Measurements from ENCODE around the gene COQ5. TPM values are rescaled to one million over a fixed set of nuclear protein-coding genes. Genes with fewer than 3 reads are reported as not detected.

COQ5 gene
- total RNA-seq, 2 donors from 2014 or later: 18.1 to 26.7 TPM

DNA sequence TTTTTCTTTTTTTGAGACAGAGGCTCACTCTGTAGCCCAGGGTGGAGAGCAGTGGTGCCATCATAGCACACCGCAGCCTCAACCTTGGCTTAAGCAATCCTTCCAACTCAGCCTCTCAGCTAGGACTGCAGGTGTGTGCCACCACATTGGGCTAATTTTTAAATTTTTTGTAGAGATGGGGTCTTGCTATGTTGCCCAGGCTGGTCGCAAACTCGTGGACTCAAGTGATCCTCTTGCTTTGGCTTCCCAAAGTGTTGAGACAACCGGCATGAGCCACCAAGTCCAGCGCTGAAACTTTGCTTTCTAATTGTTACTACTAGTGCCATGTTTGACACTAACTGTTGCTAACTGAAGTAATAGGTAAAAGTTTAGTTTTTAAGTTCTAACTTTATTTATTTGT is 13.2 kb upstream of the COQ5 start:
- Histone ChIP-seq H3K9me3 (no peaks in the 10 kb centered on the region), H3K27ac (no peak overlapping the region)

DNA sequence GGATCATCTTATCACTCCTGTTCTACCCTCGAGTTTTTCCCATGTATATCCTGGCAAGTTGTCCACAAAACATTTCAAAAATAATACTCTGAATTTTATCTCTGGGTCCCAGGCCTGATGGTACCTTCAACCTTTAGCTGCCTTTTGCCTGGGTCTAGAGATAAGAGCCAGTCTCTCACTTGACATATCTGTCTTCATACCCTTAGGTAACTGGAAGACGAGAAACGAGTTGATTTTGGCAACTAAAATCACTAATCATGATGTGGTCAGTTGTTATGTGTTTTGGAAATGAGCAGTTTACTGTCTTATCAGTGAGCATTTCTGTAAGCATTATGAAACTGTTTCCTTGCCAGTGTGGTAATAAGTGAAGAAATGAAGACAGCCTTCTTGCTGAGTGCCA is 11.5 kb upstream of the COQ5 start:
- peak; percentile 26 for TF ChIP-seq POLR2AphosphoS5 (IDR thresholded peaks at IDR 0.05)
- TF ChIP-seq POLR2A (IDR thresholded peaks at IDR 0.05): no peak
- TF ChIP-seq, protein P1, sequence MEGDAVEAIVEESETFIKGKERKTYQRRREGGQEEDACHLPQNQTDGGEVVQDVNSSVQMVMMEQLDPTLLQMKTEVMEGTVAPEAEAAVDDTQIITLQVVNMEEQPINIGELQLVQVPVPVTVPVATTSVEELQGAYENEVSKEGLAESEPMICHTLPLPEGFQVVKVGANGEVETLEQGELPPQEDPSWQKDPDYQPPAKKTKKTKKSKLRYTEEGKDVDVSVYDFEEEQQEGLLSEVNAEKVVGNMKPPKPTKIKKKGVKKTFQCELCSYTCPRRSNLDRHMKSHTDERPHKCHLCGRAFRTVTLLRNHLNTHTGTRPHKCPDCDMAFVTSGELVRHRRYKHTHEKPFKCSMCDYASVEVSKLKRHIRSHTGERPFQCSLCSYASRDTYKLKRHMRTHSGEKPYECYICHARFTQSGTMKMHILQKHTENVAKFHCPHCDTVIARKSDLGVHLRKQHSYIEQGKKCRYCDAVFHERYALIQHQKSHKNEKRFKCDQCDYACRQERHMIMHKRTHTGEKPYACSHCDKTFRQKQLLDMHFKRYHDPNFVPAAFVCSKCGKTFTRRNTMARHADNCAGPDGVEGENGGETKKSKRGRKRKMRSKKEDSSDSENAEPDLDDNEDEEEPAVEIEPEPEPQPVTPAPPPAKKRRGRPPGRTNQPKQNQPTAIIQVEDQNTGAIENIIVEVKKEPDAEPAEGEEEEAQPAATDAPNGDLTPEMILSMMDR (IDR thresholded peaks at IDR 0.05): no peak
- Histone ChIP-seq H3K27ac (peak overlapping the region; percentile 24 to 46), H3K9me3 (no peaks in the 10 kb centered on the region), H3K4me3 (no peak overlapping the region), H3K27me3 (replicated peaks; ENCODE audit: insufficient read depth) (no peaks in the 10 kb centered on the region), H3K4me1 (replicated peaks) (peaks cover 14% of the 10 kb centered on the region), H3K36me3 (no peaks in the 10 kb centered on the region)
- intact Hi-C loops (cut with DNase I): no loop called here
- 16% methylated on average over 3 of the region's 3 CpGs for WGBS
- no peak for DNase-seq (ENCODE audit: low spot score)

More for the DNA sequence above, 13.2 kb upstream of the COQ5 start:
- Histone ChIP-seq H3K36me3 (peaks cover 0 to 5% of the 10 kb centered on the region in 2 donors), H3K4me1 (replicated peaks) (peaks cover 11% of the 10 kb centered on the region), H3K4me3 (no peak overlapping the region), H3K27me3 (replicated peaks; ENCODE audit: insufficient read depth) (no peaks in the 10 kb centered on the region)
- no peak for TF ChIP-seq POLR2AphosphoS5 (IDR thresholded peaks at IDR 0.05)
- intact Hi-C loops (cut with DNase I): no loop called here
- 98% methylated on average over 5 of the region's 5 CpGs for WGBS
- DNase-seq (ENCODE audit: low spot score): no peak

DNA sequence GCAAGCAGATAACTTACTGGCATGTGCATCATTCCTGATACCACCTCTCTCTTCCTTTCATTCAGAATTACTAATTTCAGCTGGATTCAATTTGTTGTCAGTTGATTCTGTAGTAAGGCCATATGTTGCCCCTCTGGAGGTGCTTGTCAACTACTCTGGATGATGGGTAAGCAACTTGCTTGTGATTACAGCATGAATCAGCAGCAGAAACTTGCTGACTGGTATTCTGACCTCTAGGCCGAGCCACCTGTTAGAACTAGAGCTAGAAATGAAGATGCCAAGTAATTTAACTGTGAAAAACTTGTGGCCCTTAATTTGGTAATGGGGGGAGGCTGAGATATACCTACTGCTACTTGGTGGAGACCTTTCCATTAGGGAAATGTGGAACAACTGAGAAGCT is 10.3 kb upstream of the COQ5 start:
- peaks cover 11% of the 10 kb centered on the region for H3K4me1 ChIP-seq (replicated peaks)
- no peaks in the 10 kb centered on the region for H3K27me3 ChIP-seq (replicated peaks; ENCODE audit: insufficient read depth)
- intact Hi-C loops (cut with DNase I): no loop called here
- H3K27ac ChIP-seq: peak overlapping the region; percentile 69 to 93
- H3K9me3 ChIP-seq: no peaks in the 10 kb centered on the region
- no peak overlapping the region for H3K4me3 ChIP-seq
- 60% methylated on average over 1 of the region's 1 CpG for WGBS
- TF ChIP-seq POLR2A (IDR thresholded peaks at IDR 0.05): no peak
- TF ChIP-seq, protein P1 (IDR thresholded peaks at IDR 0.05): no peak
- no peak for TF ChIP-seq POLR2AphosphoS5 (IDR thresholded peaks at IDR 0.05)
- H3K36me3 ChIP-seq: no peaks in the 10 kb centered on the region
- no peak for DNase-seq (ENCODE audit: low spot score)

DNA sequence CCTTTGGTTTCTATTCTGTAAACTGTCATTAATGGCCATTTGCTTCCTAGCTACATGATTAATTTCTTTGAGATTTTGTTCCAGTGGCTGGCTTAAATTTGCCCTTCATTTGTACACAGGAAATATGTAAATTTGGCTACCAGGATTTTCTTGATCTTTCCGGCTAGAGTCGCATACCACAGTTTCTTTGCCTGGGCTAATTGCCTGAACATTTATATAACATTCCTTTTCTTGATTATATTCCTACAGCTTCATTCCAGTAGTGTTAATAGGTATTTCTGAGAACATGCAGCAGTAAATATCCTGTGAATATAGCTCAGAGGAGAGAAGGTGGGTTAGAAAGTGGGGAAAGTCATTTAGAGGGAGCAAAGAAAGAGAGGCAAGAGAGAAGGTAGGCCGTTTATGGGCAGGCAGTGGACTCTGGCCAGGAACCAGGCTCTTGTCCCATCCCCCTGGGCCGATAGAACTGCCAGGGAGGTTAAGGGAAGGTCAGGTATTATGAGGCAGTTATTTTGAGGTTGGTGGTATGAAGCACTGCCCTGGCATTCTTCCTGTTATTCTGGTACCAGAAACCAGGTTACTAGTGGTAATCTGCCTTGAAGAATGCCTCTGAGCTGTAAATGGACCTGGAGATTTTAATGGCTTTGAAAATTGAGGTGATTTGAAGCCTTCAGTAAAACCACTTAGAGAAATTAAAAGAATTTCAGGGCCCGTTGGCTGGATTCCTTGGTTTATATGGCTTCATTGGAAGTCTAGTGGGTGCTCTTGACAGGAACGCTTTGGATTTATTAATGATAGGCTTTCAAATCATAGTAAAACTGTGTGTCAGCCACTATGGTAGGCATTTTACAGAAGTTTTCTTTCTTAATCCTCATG is 9.6 kb upstream of the COQ5 start:
- Histone ChIP-seq H3K27me3 (replicated peaks; ENCODE audit: insufficient read depth) (no peaks in the 10 kb centered on the region), H3K4me3 (peak overlapping the region in 1 of 2 donors; percentile 84), H3K4me1 (replicated peaks) (peaks cover 11% of the 10 kb centered on the region), H3K9me3 (no peaks in the 10 kb centered on the region), H3K36me3 (no peaks in the 10 kb centered on the region), H3K27ac (peak overlapping the region; percentile 69 to 93)
- no peak for DNase-seq (ENCODE audit: low spot score)
- intact Hi-C loops (cut with DNase I): no loop called here
- peak; percentile 61 for TF ChIP-seq POLR2AphosphoS5 (IDR thresholded peaks at IDR 0.05)
- TF ChIP-seq, protein P1 (IDR thresholded peaks at IDR 0.05): no peak
- TF ChIP-seq POLR2A (IDR thresholded peaks at IDR 0.05): peak; percentile 21
- 6% methylated on average over 6 of the region's 6 CpGs for WGBS

DNA sequence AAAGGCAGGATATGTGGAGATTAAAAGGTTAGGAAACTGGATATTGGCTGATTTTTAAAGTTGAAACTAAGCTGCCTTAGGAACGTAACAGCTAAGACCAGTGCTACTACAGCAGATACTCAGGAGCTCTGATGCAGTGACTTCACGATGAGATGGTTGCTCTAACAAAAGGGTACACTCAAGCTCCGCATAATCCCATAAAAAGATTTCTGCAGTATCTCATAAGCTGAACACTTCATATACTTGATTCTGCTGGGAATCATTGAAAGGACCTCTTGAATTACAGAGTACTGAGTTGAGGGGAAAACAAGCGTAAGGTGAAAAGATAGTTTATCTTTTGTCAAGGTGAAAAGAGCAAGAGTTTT is 8.9 kb upstream of the COQ5 start:
- Histone ChIP-seq H3K27me3 (replicated peaks; ENCODE audit: insufficient read depth) (no peaks in the 10 kb centered on the region), H3K27ac (peak overlapping the region; percentile 69 to 93), H3K4me1 (replicated peaks) (peaks cover 11% of the 10 kb centered on the region), H3K36me3 (no peaks in the 10 kb centered on the region), H3K4me3 (peak overlapping the region in 1 of 2 donors; percentile 84), H3K9me3 (no peaks in the 10 kb centered on the region)
- WGBS: 28% methylated on average over 4 of the region's 4 CpGs
- no peak for DNase-seq (ENCODE audit: low spot score)
- no peak for TF ChIP-seq POLR2A (IDR thresholded peaks at IDR 0.05)
- TF ChIP-seq POLR2AphosphoS5 (IDR thresholded peaks at IDR 0.05): no peak
- TF ChIP-seq, protein P1 (IDR thresholded peaks at IDR 0.05): no peak
- intact Hi-C loops (cut with DNase I): no loop called here

Data from prostate gland (tissue), 2 donors.